Mucosa of descending colon (tissue), 3 donors: ENCODE data around the gene CENPT. TPM values are rescaled to one million over a fixed set of nuclear protein-coding genes. Genes with fewer than 3 reads are reported as not detected.

Experiments used
- ATAC-seq: fragments of 200-7000 bp; cut with Tn5 transposase; one replicate; pipeline ENCODE4 v1.9.1; 2020; ENCODE audit warnings: mild to moderate bottlenecking, moderate library complexity
- DNase-seq, 3 donors: peaks; one replicate each; pipeline ENCODE4 v3.0.0-alpha.2; 2020
- H3K36me3 ChIP-seq: fragments of 200-600 bp; one replicate; pipeline ENCODE4 v1.8.0; 2021; ENCODE audit warnings: low read depth, mild to moderate bottlenecking
- H3K4me1 ChIP-seq: fragments of 200-600 bp; one replicate; pipeline ENCODE4 v1.8.0; 2021; ENCODE audit warnings: low read depth, mild to moderate bottlenecking
- H3K4me3 ChIP-seq: fragments of 200-600 bp; one replicate; pipeline ENCODE4 v1.8.0; 2021; ENCODE audit warnings: mild to moderate bottlenecking
- H3K9me3 ChIP-seq: fragments of 200-600 bp; one replicate; pipeline ENCODE4 v1.8.0; 2021; ENCODE audit warnings: mild to moderate bottlenecking
- CTCF ChIP-seq: fragments of 200-600 bp; IDR thresholded peaks from one replicate; pipeline ENCODE4 v1.8.0; 2022; ENCODE audit warnings: antibody characterized with exemption, mild to moderate bottlenecking
- intact Hi-C, 2 donors: fragments of 100-400 bp; cut with DNase I in 1 of 2; cut with micrococcal nuclease in 1 of 2; formaldehyde crosslinking; loops; one replicate each; pipeline versions ENCODE4 v1.11.0 to v1.11.1; 2022; cut with DNase I, micrococcal nuclease
- total RNA-seq, 3 donors: library from RNA; stranded (reverse); fragmentation: NEBNext Ultra II Directional in 2 of 3; extraction: Animal tissue kit (Norgen Biotek cat#: 25700) in 2 of 3; gene quantifications; one replicate each; pipeline versions ENCODE4 v1.2.1 to v1.2.4, GENCODE V29; 2021 to 2023
- donor health status: DM: no; HTN: no; CAD: no; lungs with moderate emphysema.
- donor health status: DM: no; HTN: no; CAD: no.
- donor health status: DM: no; HTN: yes; CAD: no.

CENPT gene
- total RNA-seq, 3 donors from 2014 or later, result 33.2 to 55.0 (median 36.6) TPM

- H3K9me3 ChIP-seq, result no peaks in the 10 kb centered on the region
- peaks cover 40% of the 10 kb centered on the region for H3K4me1 ChIP-seq
- ATAC-seq, result no peak
- H3K36me3 ChIP-seq, result no peaks in the 10 kb centered on the region
- intact Hi-C loops, result no loop called here
- TF ChIP-seq CTCF, result no peak
- no peak overlapping the region for H3K4me3 ChIP-seq
- DNase-seq, result peak in 1 of 3 donors; percentile 26
Measured at GRCh38 chr16:67845291-67846062, 2.0 kb downstream of the CENPT start.

GRCh38 chr16:67844497-67844896, 3.0 kb downstream of the CENPT start:
- H3K36me3 ChIP-seq, result no peaks in the 10 kb centered on the region
- peaks cover 40% of the 10 kb centered on the region for H3K4me1 ChIP-seq
- no peak for DNase-seq
- intact Hi-C loops, result no loop called here
- no peak overlapping the region for H3K4me3 ChIP-seq
- ATAC-seq, result no peak
- TF ChIP-seq CTCF, result no peak
- H3K9me3 ChIP-seq, result no peaks in the 10 kb centered on the region

GRCh38 chr16:67843343-67843765, 4.1 kb downstream of the CENPT start:
- peaks cover 39% of the 10 kb centered on the region for H3K4me1 ChIP-seq
- no peak overlapping the region for H3K4me3 ChIP-seq
- no peaks in the 10 kb centered on the region for H3K36me3 ChIP-seq
- no peaks in the 10 kb centered on the region for H3K9me3 ChIP-seq
- no peak for TF ChIP-seq CTCF
- peak in 1 of 3 donors; percentile 30 for DNase-seq
- intact Hi-C loops, result no loop called here
- ATAC-seq, result no peak

- Histone ChIP-seq H3K9me3 (no peaks in the 10 kb centered on the region), H3K4me1 (peaks cover 33% of the 10 kb centered on the region), H3K4me3 (peak overlapping the region; percentile 46), H3K36me3 (no peaks in the 10 kb centered on the region)
- DNase-seq (peak; percentile 60 to 79 (median 72)), ATAC-seq (peak; percentile 40)
- intact Hi-C loops, result no loop called here
- TF ChIP-seq CTCF, result no peak
Measured at GRCh38 chr16:67842509-67843342, 4.8 kb downstream of the CENPT start.

- peak; percentile 94 to 96 (median 96) for DNase-seq
- Histone ChIP-seq H3K36me3 (no peaks in the 10 kb centered on the region), H3K9me3 (no peaks in the 10 kb centered on the region), H3K4me1 (peaks cover 30% of the 10 kb centered on the region), H3K4me3 (peak within 1 kb of the TSS; percentile 46)
- intact Hi-C loops, result no loop called here
- peak; percentile 80 for ATAC-seq
- peak; percentile 82 for TF ChIP-seq CTCF
Measured at GRCh38 chr16:67841816-67842508, 5.5 kb downstream of the CENPT start, which contains the start of gene THAP11. TSS of gene THAP11 (plus strand) at chr16:67842320. CDS start at chr16:67842555, 235 bp downstream.
